Tibial artery (tissue), 4 donors: ENCODE results near the gene UVRAG.

Source experiments
- DNase-seq, 2 donors: peaks; one replicate each; pipeline ENCODE4 v3.0.0-alpha.2; 2019
- H3K27ac ChIP-seq, 2 donors: fragments of 200-600 bp; sonication (generic) in 1 of 2; 1 replicate in 1 of 2; 2 replicates in 1 of 2; pipeline ENCODE4 v1.5.1; 2018 to 2019; ENCODE audit warnings: mild to moderate bottlenecking in 1 of 2
- H3K27me3 ChIP-seq, 2 donors: fragments of 200-600 bp; sonication (generic) in 1 of 2; one replicate each; pipeline versions ENCODE4 v1.5.1 to v1.6.0; 2016 to 2019
- H3K36me3 ChIP-seq, 3 donors: fragments of 200-600 bp; sonication (generic) in 2 of 3; one replicate each; pipeline ENCODE4 v1.5.1; 2016 to 2019; ENCODE audit warnings: mild to moderate bottlenecking in 2 of 3
- H3K4me1 ChIP-seq, 4 donors: fragments of 200-600 bp; sonication (generic) in 2 of 4; 1 replicate in 3 of 4; 2 replicates in 1 of 4; pipeline ENCODE4 v1.5.1; 2016 to 2019
- H3K4me3 ChIP-seq, 2 donors: fragments of 200-600 bp; sonication (generic) in 1 of 2; 1 replicate in 1 of 2; 2 replicates in 1 of 2; pipeline ENCODE4 v1.5.1; 2018 to 2019; ENCODE audit warnings: mild to moderate bottlenecking in 2 of 2
- H3K9me3 ChIP-seq, 3 donors: fragments of 200-600 bp; sonication (generic) in 1 of 3; one replicate each; pipeline ENCODE4 v1.5.1; 2016 to 2019
- intact Hi-C: fragments of 100-400 bp; cut with DNase I; formaldehyde crosslinking; loops from one replicate; pipeline ENCODE4 v1.15.0; 2023; ENCODE audit warnings: low total_unique reads
- TF ChIP-seq, protein P1 (sequence below), 2 experiments: fragments of 200-600 bp in 1 of 2; fragments of 450-650 bp in 1 of 2; IDR thresholded peaks; one replicate each; pipeline ENCODE4 v1.5.1; 2017 to 2019; ENCODE audit warnings: antibody characterized with exemption in 2 of 2, mild to moderate bottlenecking in 1 of 2, moderate library complexity in 1 of 2

Gene UVRAG

DNA sequence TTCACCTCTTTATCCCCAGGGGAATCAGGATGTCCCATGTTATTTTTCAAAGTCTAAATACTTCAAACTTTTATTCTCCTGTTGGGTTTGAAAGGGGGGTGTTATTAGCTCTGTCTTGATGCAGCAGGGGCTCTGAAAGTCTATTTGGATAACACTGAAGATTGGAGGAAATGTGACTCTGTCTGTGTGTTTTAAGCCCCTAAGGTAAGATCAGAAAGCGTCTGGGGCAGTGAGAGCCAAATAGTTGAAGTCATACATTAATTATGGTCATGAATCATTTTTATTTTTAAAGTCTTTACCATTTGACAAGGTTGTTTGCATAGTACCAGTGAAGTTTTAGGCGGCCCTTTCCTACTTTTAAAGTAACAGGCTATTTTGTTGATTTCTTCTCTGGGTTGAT lies 139.0 kb downstream of the UVRAG start:
- TF ChIP-seq, protein P1, sequence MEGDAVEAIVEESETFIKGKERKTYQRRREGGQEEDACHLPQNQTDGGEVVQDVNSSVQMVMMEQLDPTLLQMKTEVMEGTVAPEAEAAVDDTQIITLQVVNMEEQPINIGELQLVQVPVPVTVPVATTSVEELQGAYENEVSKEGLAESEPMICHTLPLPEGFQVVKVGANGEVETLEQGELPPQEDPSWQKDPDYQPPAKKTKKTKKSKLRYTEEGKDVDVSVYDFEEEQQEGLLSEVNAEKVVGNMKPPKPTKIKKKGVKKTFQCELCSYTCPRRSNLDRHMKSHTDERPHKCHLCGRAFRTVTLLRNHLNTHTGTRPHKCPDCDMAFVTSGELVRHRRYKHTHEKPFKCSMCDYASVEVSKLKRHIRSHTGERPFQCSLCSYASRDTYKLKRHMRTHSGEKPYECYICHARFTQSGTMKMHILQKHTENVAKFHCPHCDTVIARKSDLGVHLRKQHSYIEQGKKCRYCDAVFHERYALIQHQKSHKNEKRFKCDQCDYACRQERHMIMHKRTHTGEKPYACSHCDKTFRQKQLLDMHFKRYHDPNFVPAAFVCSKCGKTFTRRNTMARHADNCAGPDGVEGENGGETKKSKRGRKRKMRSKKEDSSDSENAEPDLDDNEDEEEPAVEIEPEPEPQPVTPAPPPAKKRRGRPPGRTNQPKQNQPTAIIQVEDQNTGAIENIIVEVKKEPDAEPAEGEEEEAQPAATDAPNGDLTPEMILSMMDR (IDR thresholded peaks at IDR 0.05), result no peak
- DNase-seq, result no peak
- no peaks in the 10 kb centered on the region for H3K9me3 ChIP-seq

GRCh38 chr11:75955443-75955842 lies 140.4 kb downstream of the UVRAG start:
- H3K27me3 ChIP-seq, result no peaks in the 10 kb centered on the region
- intact Hi-C loops, result no loop called here
- no peak for DNase-seq
- H3K27ac ChIP-seq, result no peak overlapping the region
- TF ChIP-seq, protein P1 (IDR thresholded peaks at IDR 0.05), result no peak
- H3K4me3 ChIP-seq, result no peak overlapping the region
- H3K36me3 ChIP-seq, result no peaks in the 10 kb centered on the region
- H3K4me1 ChIP-seq, result peaks cover 0 to 15% (median 5%) of the 10 kb centered on the region in 4 donors
- no peaks in the 10 kb centered on the region for H3K9me3 ChIP-seq

More for the DNA sequence above, 139.0 kb downstream of the UVRAG start:
- Histone ChIP-seq H3K36me3 (no peaks in the 10 kb centered on the region), H3K27ac (no peak overlapping the region), H3K4me3 (no peak overlapping the region), H3K27me3 (no peaks in the 10 kb centered on the region), H3K4me1 (peaks cover 0 to 15% (median 5%) of the 10 kb centered on the region in 4 donors)
- intact Hi-C loops, result no loop called here

DNA sequence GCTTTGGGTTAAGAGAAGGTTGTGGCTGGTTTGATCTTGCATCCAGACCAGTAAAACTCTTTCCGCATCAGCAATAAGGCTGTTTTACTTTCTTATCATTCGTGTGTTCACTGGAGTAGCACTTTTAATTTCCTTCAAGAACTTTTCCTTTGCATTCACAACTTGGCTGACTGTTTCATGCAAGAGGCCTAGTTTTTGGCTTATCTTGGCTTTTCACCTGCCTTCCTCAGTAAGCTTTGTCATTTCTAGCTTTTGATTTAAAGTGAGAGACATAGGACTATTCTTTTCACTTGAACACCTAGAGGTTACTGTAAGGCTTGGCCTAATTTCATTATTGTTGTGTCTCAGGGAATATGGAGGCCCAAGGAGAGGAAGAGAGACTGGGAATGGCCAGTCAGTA lies 144.5 kb downstream of the UVRAG start:
- TF ChIP-seq, protein P1 (IDR thresholded peaks at IDR 0.05), result no peak
- intact Hi-C loops, result no loop called here

GRCh38 chr11:75964071-75964470 lies 149.1 kb downstream of the UVRAG start:
- Histone ChIP-seq H3K27me3 (no peaks in the 10 kb centered on the region), H3K27ac (no peak overlapping the region), H3K9me3 (no peaks in the 10 kb centered on the region), H3K4me3 (no peak overlapping the region), H3K4me1 (peaks cover 0 to 12% (median 4%) of the 10 kb centered on the region in 4 donors), H3K36me3 (no peaks in the 10 kb centered on the region)
- intact Hi-C loops, result no loop called here
- TF ChIP-seq, protein P1 (IDR thresholded peaks at IDR 0.05), result no peak
- no peak for DNase-seq

More for the DNA sequence above, 144.5 kb downstream of the UVRAG start:
- DNase-seq, result no peak
- H3K4me3 ChIP-seq, result no peak overlapping the region
- no peak overlapping the region for H3K27ac ChIP-seq
- no peaks in the 10 kb centered on the region for H3K9me3 ChIP-seq
- no peaks in the 10 kb centered on the region for H3K27me3 ChIP-seq
- H3K36me3 ChIP-seq, result no peaks in the 10 kb centered on the region
- H3K4me1 ChIP-seq, result peaks cover 0 to 7% (median 3%) of the 10 kb centered on the region in 4 donors

GRCh38 chr11:75966537-75967287 lies 151.7 kb downstream of the UVRAG start:
- H3K4me3 ChIP-seq, result no peak overlapping the region
- no peak for DNase-seq
- peaks cover 0 to 12% (median 4%) of the 10 kb centered on the region in 4 donors for H3K4me1 ChIP-seq
- no peaks in the 10 kb centered on the region for H3K36me3 ChIP-seq
- no peaks in the 10 kb centered on the region for H3K9me3 ChIP-seq
- intact Hi-C loops, result no loop called here
- no peak overlapping the region for H3K27ac ChIP-seq
- TF ChIP-seq, protein P1 (IDR thresholded peaks at IDR 0.05), result no peak
- no peaks in the 10 kb centered on the region for H3K27me3 ChIP-seq
